IPS-18a (cell line): ENCODE data around the gene NBEAL2.
A peak's percentile ranks its signal among the peaks of the same experiment; 100 is the strongest.

ENCODE experiments used
- H3K27ac ChIP-seq: one replicate; pipeline ENCODE4 v1.5.1; 2013; ENCODE audit warnings: low read length
- H3K27me3 ChIP-seq: one replicate; pipeline ENCODE4 v1.6.1; 2013; ENCODE audit warnings: mild to moderate bottlenecking, low read length; ENCODE audit not compliant: control insufficient read depth, insufficient read depth
- H3K36me3 ChIP-seq: one replicate; pipeline ENCODE4 v1.6.1; 2013; ENCODE audit warnings: low read depth, low read length; ENCODE audit not compliant: control insufficient read depth
- H3K4me1 ChIP-seq: one replicate; pipeline ENCODE4 v1.6.1; 2013; ENCODE audit warnings: low read depth, low read length; ENCODE audit not compliant: control insufficient read depth
- H3K4me3 ChIP-seq: one replicate; pipeline ENCODE4 v1.5.1; 2013; ENCODE audit warnings: low read length
- H3K9ac ChIP-seq: one replicate; pipeline ENCODE4 v1.6.1; 2013; ENCODE audit warnings: mild to moderate bottlenecking, low read length, moderate library complexity
- H3K9me3 ChIP-seq: one replicate; pipeline ENCODE4 v1.6.1; 2013; ENCODE audit warnings: low read depth, low read length; ENCODE audit not compliant: control insufficient read depth

The NBEAL2 gene

DNA sequence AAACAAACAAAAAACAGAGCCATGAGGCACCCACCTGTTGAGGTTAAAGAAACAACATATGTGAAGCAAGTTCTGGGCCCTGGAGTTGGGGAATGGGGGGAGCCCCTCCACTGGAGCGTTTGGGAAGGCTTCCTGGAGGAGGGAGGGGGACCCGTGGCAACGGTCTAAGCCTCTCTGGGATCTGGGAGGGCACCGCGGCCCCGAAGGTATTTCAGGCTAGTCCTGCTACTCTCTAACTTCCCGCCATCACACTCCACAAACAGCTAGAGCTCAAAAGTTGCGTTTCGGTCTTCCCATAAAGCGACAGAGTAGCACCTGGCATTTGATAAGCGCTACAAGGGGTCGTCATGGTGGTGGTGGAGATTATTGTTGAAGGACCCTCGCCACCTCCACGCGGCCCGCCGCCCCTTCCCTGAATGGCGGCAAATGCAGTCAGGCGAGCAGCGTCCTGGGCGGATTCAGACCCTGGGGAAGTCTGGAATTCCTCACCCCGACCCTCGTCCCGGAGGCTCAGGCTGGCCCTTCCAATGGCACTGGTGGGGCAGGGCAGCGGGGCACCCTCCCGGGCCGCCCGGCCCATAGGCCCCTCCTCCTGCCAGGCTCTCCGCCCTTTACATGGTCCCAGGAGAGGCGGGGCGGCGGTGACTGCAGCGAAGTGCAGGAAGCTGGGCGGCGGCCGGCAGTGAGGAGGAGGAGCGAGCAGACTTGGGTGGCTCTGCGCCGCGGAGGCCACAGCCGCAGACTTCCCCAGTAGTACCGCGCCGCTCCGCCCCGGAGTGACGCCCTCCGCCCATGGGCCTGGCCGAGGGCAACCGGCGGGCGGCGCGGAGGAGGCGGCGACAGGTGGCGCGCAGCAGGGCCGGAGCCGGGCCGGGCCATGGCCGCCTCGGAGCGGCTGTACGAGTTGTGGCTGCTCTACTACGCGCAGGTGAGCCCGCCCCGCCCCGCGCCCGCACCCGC, at the start of gene NBEAL2:
Gene NBEAL2 (plus strand): TSS at position 682 of the 960 bp plus-strand sequence. CDS start 196 bp downstream, at position 878.
- H3K36me3 ChIP-seq: no peaks in the 10 kb centered on the region
- peaks cover 6% of the 10 kb centered on the region for H3K27me3 ChIP-seq
- peaks cover 3% of the 10 kb centered on the region for H3K4me1 ChIP-seq
- H3K27ac ChIP-seq: peak within 1 kb of the TSS; percentile 75
- H3K9ac ChIP-seq: peak within 1 kb of the TSS; percentile 91
- no peaks in the 10 kb centered on the region for H3K9me3 ChIP-seq
- H3K4me3 ChIP-seq: peak within 1 kb of the TSS; percentile 93

- no peak overlapping the region for H3K4me3 ChIP-seq
- no peak overlapping the region for H3K27ac ChIP-seq
- H3K36me3 ChIP-seq: peaks cover 10% of the 10 kb centered on the region
Observed at GRCh38 chr3:46930166-46930944, 49.1 kb upstream of the NBEAL2 start.

GRCh38 chr3:46930945-46931403, 48.5 kb upstream of the NBEAL2 start:
- H3K9ac ChIP-seq: no peak overlapping the region
- H3K36me3 ChIP-seq: peaks cover 5% of the 10 kb centered on the region
- H3K9me3 ChIP-seq: no peaks in the 10 kb centered on the region
- H3K4me3 ChIP-seq: no peak overlapping the region
- no peak overlapping the region for H3K27ac ChIP-seq
- no peaks in the 10 kb centered on the region for H3K27me3 ChIP-seq
- H3K4me1 ChIP-seq: peaks cover 14% of the 10 kb centered on the region

More at GRCh38 chr3:46930166-46930944, 49.1 kb upstream of the NBEAL2 start:
- no peaks in the 10 kb centered on the region for H3K9me3 ChIP-seq
- H3K27me3 ChIP-seq: no peaks in the 10 kb centered on the region
- H3K4me1 ChIP-seq: peaks cover 9% of the 10 kb centered on the region
- no peak overlapping the region for H3K9ac ChIP-seq

DNA sequence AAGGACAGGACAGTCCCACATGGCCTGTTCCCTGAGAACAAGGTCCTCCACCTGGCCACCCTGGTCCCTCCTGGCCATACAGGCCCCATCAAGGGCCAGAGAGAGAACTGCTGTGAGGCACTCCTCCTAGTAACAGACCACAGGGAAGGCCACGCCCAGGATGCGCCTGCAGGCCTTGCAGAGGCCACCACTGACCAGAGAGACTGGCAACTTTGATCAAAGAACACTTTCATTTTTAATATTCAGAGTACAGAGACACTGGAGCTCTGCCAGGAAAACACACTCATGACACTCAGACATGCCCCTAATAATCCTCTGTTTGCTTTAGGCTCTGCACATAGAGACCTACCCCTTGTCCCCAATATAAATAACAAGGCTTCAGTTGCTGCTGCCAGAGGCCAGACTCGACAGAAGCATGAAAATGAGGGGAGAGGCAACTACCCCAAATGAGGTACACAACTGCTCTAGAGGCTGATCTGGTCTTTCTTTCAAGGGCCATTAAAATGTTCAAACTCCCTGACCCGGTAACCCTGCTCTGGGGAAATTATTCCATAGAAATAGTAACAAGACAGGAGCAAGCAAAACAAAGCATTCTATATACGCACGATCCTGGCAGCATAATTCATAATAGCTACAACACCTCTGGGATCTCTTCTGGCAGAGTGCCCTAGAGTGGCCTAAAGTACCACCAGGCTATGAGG, 47.7 kb upstream of the NBEAL2 start:
- Histone ChIP-seq H3K36me3 (peaks cover 8% of the 10 kb centered on the region), H3K9me3 (no peaks in the 10 kb centered on the region), H3K4me1 (peaks cover 18% of the 10 kb centered on the region), H3K9ac (no peak overlapping the region), H3K27ac (no peak overlapping the region), H3K4me3 (no peak overlapping the region), H3K27me3 (no peaks in the 10 kb centered on the region)

DNA sequence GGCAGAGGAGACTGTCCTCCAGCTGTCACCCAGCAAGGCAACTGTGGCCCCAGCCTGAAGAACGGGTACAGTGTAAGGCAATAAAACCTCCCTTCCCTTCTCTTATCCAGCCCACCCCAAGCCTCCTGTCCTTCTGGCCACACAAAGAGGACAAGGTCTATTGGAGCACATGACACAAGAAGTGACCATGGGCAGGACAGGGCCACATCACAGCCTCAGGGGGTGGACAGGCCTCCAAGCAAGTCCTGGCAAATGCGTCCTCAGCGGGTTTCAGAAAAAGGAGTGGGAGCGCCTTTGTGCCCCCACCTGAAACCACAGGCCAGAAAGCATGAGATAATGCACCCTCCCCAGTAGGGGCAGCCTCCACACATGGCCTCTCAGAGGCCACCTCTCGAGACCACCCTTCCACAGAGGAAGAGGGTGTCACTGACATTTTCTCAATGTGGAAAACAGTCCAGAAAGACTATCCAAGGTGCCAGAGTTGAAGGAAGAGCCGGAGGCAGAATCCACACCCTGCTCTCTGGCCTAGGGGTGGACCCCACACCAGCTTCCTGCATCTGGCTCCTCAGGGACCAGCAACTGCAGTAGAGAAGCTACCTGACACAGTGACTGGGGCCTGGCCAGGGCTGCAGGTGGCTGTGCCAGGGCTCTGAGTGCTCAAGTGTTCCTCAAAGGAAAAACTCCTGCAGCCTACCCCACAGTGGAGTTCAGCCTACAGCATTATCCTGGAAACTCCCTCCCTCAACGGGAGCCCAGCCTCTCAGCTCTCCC, 46.8 kb upstream of the NBEAL2 start:
- Histone ChIP-seq H3K4me3 (no peak overlapping the region), H3K27me3 (no peaks in the 10 kb centered on the region)

GRCh38 chr3:46933261-46933660, 46.2 kb upstream of the NBEAL2 start:
- H3K36me3 ChIP-seq: peaks cover 12% of the 10 kb centered on the region
- no peaks in the 10 kb centered on the region for H3K9me3 ChIP-seq
- H3K9ac ChIP-seq: no peak overlapping the region
- no peak overlapping the region for H3K27ac ChIP-seq
- H3K27me3 ChIP-seq: no peaks in the 10 kb centered on the region
- H3K4me1 ChIP-seq: peaks cover 18% of the 10 kb centered on the region
- H3K4me3 ChIP-seq: no peak overlapping the region

More for the DNA sequence above, 46.8 kb upstream of the NBEAL2 start:
- Histone ChIP-seq H3K9ac (no peak overlapping the region), H3K9me3 (no peaks in the 10 kb centered on the region), H3K27ac (no peak overlapping the region), H3K4me1 (peaks cover 18% of the 10 kb centered on the region), H3K36me3 (peaks cover 12% of the 10 kb centered on the region)

DNA sequence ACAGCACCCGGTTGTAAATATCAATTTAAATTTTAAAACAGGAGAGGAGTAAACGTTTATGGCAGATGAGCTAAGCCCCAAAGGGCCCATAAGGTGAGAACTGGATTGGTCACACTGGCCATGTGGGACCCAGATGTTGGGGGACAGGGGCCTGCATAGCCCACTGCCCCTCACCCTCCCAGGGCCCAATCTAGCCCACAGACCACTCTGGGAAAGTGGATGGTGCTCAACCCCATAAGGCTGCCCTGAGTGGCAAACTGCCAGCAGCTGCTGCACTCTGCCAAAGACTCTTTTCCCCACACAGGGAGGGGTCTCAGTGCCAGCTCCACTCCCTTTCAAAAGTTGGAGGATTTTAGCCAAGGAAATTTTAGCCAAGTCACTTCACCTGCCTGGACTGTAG, 45.4 kb upstream of the NBEAL2 start:
- Histone ChIP-seq H3K9ac (no peak overlapping the region), H3K4me1 (peaks cover 18% of the 10 kb centered on the region), H3K4me3 (no peak overlapping the region), H3K27me3 (no peaks in the 10 kb centered on the region), H3K36me3 (peaks cover 11% of the 10 kb centered on the region), H3K27ac (no peak overlapping the region), H3K9me3 (no peaks in the 10 kb centered on the region)

DNA sequence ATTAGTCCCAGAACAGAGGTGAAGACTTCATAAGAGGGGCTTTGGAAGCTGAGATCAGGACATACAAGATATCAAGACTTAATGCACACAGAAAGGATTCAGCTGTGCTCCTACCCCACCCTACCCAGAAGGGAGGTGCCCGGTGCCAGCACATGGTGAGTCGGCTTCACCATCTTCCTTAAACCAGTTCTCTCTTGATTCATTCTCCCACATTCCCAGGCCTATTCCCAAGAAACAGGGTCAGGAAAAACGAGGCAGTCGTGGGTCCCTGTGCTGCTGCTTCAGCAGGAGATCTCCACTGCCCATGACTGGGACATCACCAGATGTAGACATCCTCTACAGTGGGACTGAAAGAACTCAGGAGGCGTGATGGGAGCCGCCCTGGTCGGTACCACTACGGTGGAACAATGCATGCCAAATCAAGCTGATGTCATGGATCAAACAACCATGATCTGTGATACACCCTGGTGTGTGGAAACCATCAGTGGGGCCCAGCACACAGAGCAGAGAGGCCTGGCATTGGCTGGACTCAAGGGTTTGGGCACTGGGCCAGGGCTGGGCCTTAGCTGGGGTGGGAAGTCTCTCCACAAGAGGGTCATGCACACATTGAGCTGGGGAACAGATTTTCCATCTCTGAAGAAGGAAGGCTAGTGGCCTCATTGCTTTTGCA, 44.8 kb upstream of the NBEAL2 start:
- Histone ChIP-seq H3K9ac (no peak overlapping the region), H3K27ac (no peak overlapping the region), H3K9me3 (no peaks in the 10 kb centered on the region), H3K4me3 (no peak overlapping the region), H3K27me3 (no peaks in the 10 kb centered on the region), H3K36me3 (peaks cover 16% of the 10 kb centered on the region), H3K4me1 (peaks cover 18% of the 10 kb centered on the region)

GRCh38 chr3:46935168-46935858, 44.2 kb upstream of the NBEAL2 start:
- no peak overlapping the region for H3K27ac ChIP-seq
- no peak overlapping the region for H3K9ac ChIP-seq
- peaks cover 23% of the 10 kb centered on the region for H3K36me3 ChIP-seq
- no peaks in the 10 kb centered on the region for H3K27me3 ChIP-seq
- peaks cover 18% of the 10 kb centered on the region for H3K4me1 ChIP-seq
- no peaks in the 10 kb centered on the region for H3K9me3 ChIP-seq
- no peak overlapping the region for H3K4me3 ChIP-seq

GRCh38 chr3:46935989-46936558, 43.4 kb upstream of the NBEAL2 start:
- Histone ChIP-seq H3K27ac (no peak overlapping the region), H3K27me3 (no peaks in the 10 kb centered on the region), H3K4me1 (peaks cover 17% of the 10 kb centered on the region), H3K4me3 (no peak overlapping the region), H3K9me3 (no peaks in the 10 kb centered on the region), H3K9ac (no peak overlapping the region), H3K36me3 (peaks cover 25% of the 10 kb centered on the region)
